ENCODE results near the gene NAV2.

Gene NAV2

GRCh38 chr11:19766810-19767209 is 54.2 kb downstream of the NAV2 start:
- no peak for DNase-seq (ENCODE audit: extremely low spot score)
- ChIA-PET CTCF (interaction anchor here (0.8 to 2.0 kb wide), 5 partner anchors 7 to 24 kb away, joined by 3 to 6 read pairs (median 3); no protein-coding TSS in a partner anchor), POLR2A (no interaction called here)
- TF ChIP-seq CTCF (IDR thresholded peaks at IDR 0.05; ENCODE audit: control extremely low read depth, extremely low read depth, low read depth, missing control alignments): no peak

- TF ChIP-seq CTCF (IDR thresholded peaks at IDR 0.05; ENCODE audit: control extremely low read depth, extremely low read depth, low read depth, missing control alignments): no peak
- ChIA-PET POLR2A (no interaction called here), CTCF (interaction anchor here (0.9 to 1.8 kb wide), 2 partner anchors 204 to 211 kb away, joined by 3 to 4 read pairs; no protein-coding TSS in a partner anchor)
- DNase-seq (ENCODE audit: extremely low spot score): no peak
Observed at GRCh38 chr11:19767627-19768151, 55.1 kb downstream of the NAV2 start.

GRCh38 chr11:19768197-19768596 is 55.6 kb downstream of the NAV2 start:
- ChIA-PET CTCF (interaction anchor here (0.9 to 1.8 kb wide), 3 partner anchors 26 to 212 kb away, joined by 3 to 4 read pairs (median 4); no protein-coding TSS in a partner anchor), POLR2A (no interaction called here)
- no peak for TF ChIP-seq CTCF (IDR thresholded peaks at IDR 0.05; ENCODE audit: control extremely low read depth, extremely low read depth, low read depth, missing control alignments)
- no peak for DNase-seq (ENCODE audit: extremely low spot score)

- no peak for DNase-seq (ENCODE audit: extremely low spot score)
- CTCF ChIA-PET: interaction anchor here (1.0 to 1.8 kb wide), 2 partner anchors 26 to 212 kb away, joined by 4 read pairs; no protein-coding TSS in a partner anchor
- POLR2A ChIA-PET: no interaction called here
- TF ChIP-seq CTCF (IDR thresholded peaks at IDR 0.05; ENCODE audit: control extremely low read depth, extremely low read depth, low read depth, missing control alignments): no peak
Observed at GRCh38 chr11:19768815-19769214, 56.2 kb downstream of the NAV2 start.

- POLR2A ChIA-PET: no interaction called here
- no peak for DNase-seq (ENCODE audit: extremely low spot score)
- CTCF ChIA-PET: interaction anchor here (1.3 kb wide), 1 partner anchor 216 kb away, joined by 3 read pairs; no protein-coding TSS in a partner anchor
- TF ChIP-seq CTCF (IDR thresholded peaks at IDR 0.05; ENCODE audit: control extremely low read depth, extremely low read depth, low read depth, missing control alignments): no peak
Observed at GRCh38 chr11:19769820-19770219, 57.2 kb downstream of the NAV2 start.

GRCh38 chr11:19770277-19770676 is 57.6 kb downstream of the NAV2 start:
- TF ChIP-seq CTCF (IDR thresholded peaks at IDR 0.05; ENCODE audit: control extremely low read depth, extremely low read depth, low read depth, missing control alignments): no peak
- ChIA-PET POLR2A (no interaction called here), CTCF (interaction anchor here (1.3 kb wide), 1 partner anchor 216 kb away, joined by 3 read pairs; no protein-coding TSS in a partner anchor)
- DNase-seq (ENCODE audit: extremely low spot score): no peak

Measured in GM10248 (cell line).